Mesothelial cell of epicardium (in vitro differentiated cells): ENCODE results near the gene TBC1D22A. TPM values are rescaled to one million over a fixed set of nuclear protein-coding genes. Genes with fewer than 3 reads are reported as not detected.

Experiments
- DNase-seq, 2 experiments: peaks; one replicate each; pipeline ENCODE4 v3.0.0; 2021; ENCODE audit warnings: low spot score in 2 of 2; ENCODE audit not compliant: unreplicated experiment in 2 of 2
- H3K27ac Mint-ChIP-seq: 2 replicates; pipeline ENCODE4 v1.8.0; 2021; ENCODE audit warnings: mixed read lengths
- H3K27me3 Mint-ChIP-seq: 2 replicates; pipeline ENCODE4 v1.8.0; 2021; ENCODE audit warnings: low read depth, mixed read lengths
- H3K36me3 Mint-ChIP-seq: 2 replicates; pipeline ENCODE4 v1.8.0; 2021; ENCODE audit warnings: mixed read lengths
- H3K4me1 Mint-ChIP-seq: 2 replicates; pipeline ENCODE4 v1.8.0; 2021; ENCODE audit warnings: mixed read lengths
- H3K4me3 Mint-ChIP-seq: 2 replicates; pipeline ENCODE4 v1.8.0; 2021; ENCODE audit warnings: mild to moderate bottlenecking, moderate library complexity, mixed read lengths
- H3K9me3 Mint-ChIP-seq: 2 replicates; pipeline ENCODE4 v1.8.0; 2021; ENCODE audit warnings: mixed read lengths
- CTCF ChIP-seq: fragments of 200-600 bp; sonication (generic); IDR thresholded peaks from one replicate; pipeline ENCODE4 v1.5.0; 2021; ENCODE audit warnings: antibody characterized with exemption; ENCODE audit not compliant: unreplicated experiment
- total RNA-seq: library from RNA; stranded (reverse); gene quantifications from 3 replicates; pipeline ENCODE4 v1.2.1, GENCODE V29; 2021

TBC1D22A gene
- total RNA-seq, 1 donor from 2014 or later, result 26.6 TPM

DNA sequence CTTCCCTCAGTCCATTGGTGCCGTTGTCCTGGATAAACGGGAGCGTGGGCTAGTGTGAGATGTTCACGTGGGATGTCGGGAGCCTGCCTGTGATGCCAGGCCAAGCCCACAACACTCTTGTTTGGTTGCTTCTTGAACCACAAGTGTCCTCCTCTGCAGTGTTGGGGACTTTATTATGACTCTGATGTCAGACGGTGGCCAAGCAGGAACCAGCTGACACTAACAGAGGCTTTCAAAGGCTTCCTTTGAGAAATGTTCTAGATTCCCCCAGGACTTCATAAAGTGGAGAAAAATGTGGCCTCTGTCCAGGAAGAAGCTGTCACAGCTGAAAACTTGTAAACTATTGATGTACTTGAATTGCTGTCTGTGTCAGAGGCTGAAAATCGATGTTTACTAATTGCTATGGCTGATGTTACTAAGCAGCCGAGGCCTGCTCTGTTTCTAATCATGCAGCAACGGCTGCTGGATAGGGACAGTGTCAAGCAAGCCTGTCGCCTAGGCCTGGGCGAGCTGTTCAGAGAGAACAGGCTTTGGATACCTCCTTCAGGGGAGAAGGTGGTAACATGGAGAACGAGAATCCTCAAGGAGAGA lies 131.7 kb downstream of the TBC1D22A start:
- Mint-ChIP-seq H3K36me3 (peaks cover 19% of the 10 kb centered on the region), H3K27me3 (no peaks in the 10 kb centered on the region), H3K4me1 (peaks cover 4% of the 10 kb centered on the region), H3K9me3 (no peaks in the 10 kb centered on the region), H3K4me3 (no peak overlapping the region), H3K27ac (no peak overlapping the region)
- DNase-seq, result no peak
- TF ChIP-seq CTCF, result no peak

DNA sequence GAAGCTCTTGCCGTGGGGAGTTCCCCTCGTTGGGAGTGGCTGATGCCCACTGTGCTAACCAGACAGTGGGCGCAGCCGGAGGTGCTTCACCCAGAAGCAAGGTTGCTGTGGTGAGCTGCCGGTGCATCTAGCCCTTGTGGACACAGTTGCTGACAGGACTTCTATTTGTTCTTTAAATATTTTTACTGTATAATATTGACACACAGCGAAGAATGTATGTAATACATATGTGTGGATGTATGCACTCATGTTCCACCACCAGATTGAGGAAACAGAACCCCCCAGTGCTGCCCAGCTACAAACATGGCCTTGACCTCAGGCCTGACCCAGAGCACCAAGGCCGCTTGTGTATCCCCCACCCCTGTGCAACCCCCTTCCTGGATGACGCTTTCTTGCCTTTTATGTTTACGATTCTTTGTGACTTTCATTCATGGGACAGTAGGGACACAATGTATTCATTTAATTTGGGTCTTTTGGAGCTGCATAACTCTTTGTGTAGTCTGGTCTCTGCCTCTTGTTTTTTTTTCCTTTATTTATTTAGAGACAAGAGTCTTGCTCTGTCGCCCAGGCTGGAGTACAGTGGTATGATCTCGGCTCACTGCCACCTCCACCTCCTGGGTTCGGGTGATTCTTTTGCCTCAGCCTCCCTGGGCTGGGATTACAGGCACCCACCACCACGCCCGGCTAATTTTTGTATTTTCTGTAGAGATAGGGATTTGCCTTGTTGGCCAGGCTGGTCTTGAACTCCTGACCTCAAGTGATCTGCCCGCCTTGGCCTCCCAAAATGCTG lies 132.6 kb downstream of the TBC1D22A start:
- Mint-ChIP-seq H3K9me3 (no peaks in the 10 kb centered on the region), H3K4me3 (no peak overlapping the region), H3K27ac (no peak overlapping the region), H3K36me3 (peaks cover 19% of the 10 kb centered on the region), H3K4me1 (peaks cover 4% of the 10 kb centered on the region), H3K27me3 (no peaks in the 10 kb centered on the region)
- no peak for TF ChIP-seq CTCF
- DNase-seq, result no peak

GRCh38 chr22:46895753-46896152 lies 133.3 kb downstream of the TBC1D22A start:
- Mint-ChIP-seq H3K4me1 (peaks cover 4% of the 10 kb centered on the region), H3K27me3 (no peaks in the 10 kb centered on the region), H3K4me3 (no peak overlapping the region), H3K27ac (no peak overlapping the region), H3K9me3 (no peaks in the 10 kb centered on the region), H3K36me3 (peaks cover 19% of the 10 kb centered on the region)
- no peak for DNase-seq
- TF ChIP-seq CTCF, result no peak

DNA sequence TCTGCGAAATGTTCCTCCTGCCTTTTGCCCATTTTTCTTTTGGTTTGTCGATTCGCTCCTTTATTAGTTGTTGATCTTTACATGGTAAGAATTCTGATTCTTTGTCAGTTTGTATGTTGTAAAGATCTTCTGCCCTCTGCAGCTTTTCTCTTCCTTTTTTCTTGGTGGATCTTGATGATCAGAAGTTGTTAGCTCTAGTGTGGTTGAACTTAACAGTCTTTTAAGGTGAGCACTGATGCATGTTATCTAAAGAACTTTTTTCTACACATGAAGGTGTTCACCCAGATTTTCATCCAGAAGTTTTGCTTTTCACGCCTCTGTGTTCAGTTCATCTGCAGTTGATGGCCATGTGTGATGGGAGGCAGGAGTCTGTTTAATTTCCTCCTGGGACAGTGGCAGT lies 133.7 kb downstream of the TBC1D22A start:
- peaks cover 19% of the 10 kb centered on the region for H3K36me3 Mint-ChIP-seq
- no peak overlapping the region for H3K4me3 Mint-ChIP-seq
- H3K4me1 Mint-ChIP-seq, result peaks cover under 1% of the 10 kb centered on the region

GRCh38 chr22:46896568-46897245 lies 134.3 kb downstream of the TBC1D22A start:
- no peak overlapping the region for H3K27ac Mint-ChIP-seq
- no peak for TF ChIP-seq CTCF
- DNase-seq, result no peak
- no peak overlapping the region for H3K4me3 Mint-ChIP-seq
- H3K27me3 Mint-ChIP-seq, result no peaks in the 10 kb centered on the region
- no peaks in the 10 kb centered on the region for H3K4me1 Mint-ChIP-seq
- no peaks in the 10 kb centered on the region for H3K9me3 Mint-ChIP-seq
- peaks cover 19% of the 10 kb centered on the region for H3K36me3 Mint-ChIP-seq

More for the DNA sequence above, 133.7 kb downstream of the TBC1D22A start:
- H3K27me3 Mint-ChIP-seq, result no peaks in the 10 kb centered on the region
- TF ChIP-seq CTCF, result no peak
- H3K27ac Mint-ChIP-seq, result no peak overlapping the region
- DNase-seq, result no peak
- no peaks in the 10 kb centered on the region for H3K9me3 Mint-ChIP-seq
